ENCODE measurements around the gene MYL6B.
"Not testable (repeated sequence)": the region's sequence is repeated elsewhere in the genome, so short reads cannot be mapped to it uniquely, and the experiment has no call there.

The MYL6B gene

DNA sequence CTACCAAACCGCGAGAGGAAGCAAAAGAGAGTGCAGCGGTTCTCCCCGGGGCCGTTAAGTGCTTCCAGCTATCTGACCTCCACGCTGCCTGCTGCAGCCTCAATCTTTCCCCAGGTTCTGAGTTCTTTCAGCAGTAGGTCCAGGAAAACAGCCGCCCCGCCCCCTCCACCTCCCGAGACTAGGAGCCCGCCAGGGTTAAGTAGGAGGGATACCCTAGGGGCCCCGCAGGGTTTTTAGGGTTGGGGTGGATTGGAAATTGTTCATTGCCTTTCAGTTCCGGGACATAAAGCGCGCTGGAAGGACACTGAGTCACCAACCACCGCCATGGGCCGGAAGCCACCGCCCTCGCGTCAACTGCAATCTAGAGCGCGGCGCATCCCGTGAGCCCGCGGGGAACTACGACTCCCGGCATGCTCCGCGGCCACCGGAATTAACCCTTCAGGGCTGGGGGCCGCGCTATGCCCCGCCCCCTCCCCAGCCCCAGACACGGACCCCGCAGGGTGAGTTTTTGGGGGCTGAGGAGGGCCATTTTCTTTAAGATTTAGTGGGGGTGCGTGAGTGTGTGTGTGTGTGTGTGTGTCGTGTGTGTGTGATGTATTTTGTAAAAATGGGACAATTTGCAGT is at the start of gene MYL6B:
Gene MYL6B, plus strand, starts transcription at position 456 of the 624 bp plus-strand sequence. CDS start 1,332 bp downstream, outside the sequence.
- DNase-seq, result peak; percentile 71

DNA sequence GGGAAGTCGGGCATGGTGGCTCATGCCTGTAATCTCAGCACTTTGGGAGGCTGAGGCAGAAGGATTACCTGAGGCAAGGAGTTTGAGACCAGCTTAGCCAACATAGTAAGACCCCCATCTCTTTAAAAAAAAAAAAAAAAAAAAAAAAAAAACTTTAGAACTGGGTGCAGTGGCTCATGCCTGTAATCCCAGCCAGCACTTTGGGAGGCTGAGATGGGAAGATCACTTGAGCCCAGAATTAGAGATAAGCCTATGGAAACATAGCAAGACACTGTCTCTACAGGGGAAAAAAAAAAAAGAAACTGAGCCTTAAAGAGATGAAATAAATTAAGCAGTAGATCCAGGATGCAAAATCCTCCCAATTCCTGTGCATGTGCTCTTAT is 49.7 kb upstream of the MYL6B start:
- DNase-seq, result no peak

DNA sequence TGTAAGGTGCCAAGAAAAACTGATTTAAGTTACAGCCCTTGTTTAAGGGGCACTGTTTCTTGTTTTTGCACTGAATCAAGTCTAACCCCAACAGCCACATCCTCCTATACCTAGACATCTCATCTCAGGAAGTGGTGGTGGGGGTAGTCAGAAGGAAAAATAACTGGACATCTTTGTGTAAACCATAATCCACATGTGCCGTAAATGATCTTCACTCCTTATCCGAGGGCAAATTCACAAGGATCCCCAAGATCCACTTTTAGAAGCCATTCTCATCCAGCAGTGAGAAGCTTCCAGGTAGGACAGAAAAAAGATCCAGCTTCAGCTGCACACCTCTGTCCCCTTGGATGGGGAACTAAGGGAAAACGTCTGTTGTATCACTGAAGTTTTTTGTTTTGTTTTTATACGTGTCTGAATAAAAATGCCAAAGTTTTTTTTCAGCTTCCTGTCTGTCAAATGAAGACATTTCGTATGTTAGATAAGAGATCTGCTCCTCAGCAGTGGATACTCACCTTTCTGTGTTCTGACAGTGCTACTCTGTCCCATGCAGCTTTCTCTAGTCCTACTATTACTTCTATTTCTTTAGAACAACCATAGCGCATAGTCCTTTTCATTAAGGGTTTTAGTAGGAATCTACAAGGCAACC is 49.2 kb upstream of the MYL6B start:
- DNase-seq, result no peak

DNA sequence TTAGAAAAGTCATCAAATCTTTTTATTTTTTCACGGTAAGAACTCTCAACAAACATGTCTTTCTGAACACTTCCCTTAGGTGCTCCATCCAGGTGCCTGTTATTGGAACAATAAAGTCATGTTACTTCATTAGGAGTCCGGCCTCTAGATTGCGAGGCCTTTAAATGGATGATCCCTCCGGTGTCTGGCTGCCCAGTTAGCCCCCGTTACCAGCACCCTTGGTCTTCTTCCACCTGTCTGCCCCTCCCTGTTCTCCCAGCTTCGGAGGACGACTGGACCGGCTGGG is 48.6 kb upstream of the MYL6B start:
- no peak for DNase-seq

DNA sequence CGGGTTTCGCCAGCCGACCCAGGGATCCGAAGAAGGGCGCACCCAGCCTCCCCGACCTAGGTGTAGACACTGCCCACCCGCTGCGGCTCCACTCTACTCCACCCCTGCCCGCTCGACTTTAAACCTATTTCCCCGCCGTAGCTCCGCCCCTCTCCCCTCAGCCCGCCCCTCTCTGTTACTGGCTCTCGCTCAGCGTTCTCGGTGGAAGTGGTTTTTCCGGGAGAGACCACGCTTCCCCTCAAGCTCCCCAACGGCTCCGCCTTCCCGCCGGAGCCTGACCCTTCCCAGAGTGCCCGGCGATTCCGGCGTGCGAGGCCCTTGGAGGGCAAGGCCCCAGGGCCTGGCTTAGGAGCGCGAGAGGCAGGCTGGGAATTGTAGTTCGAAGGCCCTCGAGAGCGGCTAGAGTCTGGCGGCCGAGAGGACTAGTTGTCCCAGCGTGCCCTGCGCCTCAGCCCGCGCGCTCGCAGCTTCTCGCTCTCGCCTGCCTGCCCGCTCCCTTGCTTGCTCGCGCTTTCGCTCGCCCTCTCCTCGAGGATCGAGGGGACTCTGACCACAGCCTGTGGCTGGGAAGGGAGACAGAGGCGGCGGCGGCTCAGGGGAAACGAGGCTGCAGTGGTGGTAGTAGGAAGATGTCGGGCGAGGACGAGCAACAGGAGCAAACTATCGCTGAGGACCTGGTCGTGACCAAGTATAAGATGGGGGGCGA is 48.1 kb upstream of the MYL6B start, which contains the start of gene PA2G4:
Gene PA2G4, plus strand, starts transcription at position 451 of the 706 bp plus-strand sequence. Its CDS starts 179 bp downstream, at position 630.
- DNase-seq, result peak; percentile 95

DNA sequence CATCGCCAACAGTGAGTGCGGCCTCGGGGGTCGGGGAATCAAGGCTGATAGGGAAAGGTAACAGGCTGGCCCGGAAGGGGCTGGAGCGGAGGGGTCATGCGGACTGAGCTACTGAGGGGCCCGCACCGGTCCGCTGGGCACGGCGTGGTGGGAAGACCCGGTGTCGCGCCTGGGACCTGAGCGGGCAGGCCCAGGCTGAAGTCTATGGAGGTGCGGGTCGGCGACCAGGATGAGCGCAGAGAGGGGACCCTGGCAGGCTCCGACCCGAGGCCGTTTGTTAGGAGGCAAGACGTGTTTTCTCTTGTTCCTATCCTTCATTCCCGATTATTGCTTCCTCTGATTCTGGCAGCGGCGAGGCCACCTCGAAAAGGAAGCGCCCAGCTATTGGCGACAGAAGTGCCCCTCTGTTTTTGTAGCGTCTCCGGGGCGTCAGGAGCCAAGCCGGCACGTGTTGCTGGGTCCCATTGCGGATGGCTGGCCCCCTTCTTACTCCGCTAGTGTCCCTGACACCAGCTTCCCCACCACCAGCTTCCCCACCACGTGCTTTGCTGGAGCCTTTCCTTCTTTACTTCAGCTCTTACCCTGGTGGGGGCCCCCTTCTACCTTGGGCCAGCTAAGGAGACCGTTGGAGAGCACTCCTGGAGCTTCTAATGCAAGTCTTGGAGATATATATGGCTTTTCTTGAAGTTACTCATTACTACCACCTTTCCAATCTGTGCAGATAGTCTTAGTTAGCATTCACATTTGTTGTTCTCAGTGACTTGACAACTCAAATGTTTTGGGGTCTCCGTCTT is 47.4 kb upstream of the MYL6B start:
- DNase-seq, result no peak

DNA sequence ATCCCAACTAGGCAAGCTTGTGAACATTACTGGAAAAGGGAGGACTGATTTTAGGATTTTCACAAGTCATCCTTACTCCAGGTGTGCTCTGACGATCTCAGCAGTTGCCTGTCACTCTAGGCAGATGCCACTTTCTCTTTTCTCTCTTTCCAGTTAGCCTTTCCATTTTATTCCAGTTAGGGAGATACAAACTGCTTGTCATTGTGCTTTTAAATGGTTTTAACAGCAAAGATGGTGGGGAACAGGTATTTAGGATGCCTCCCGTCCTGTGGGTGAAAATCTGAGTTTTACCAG is 46.8 kb upstream of the MYL6B start:
- no peak for DNase-seq

DNA sequence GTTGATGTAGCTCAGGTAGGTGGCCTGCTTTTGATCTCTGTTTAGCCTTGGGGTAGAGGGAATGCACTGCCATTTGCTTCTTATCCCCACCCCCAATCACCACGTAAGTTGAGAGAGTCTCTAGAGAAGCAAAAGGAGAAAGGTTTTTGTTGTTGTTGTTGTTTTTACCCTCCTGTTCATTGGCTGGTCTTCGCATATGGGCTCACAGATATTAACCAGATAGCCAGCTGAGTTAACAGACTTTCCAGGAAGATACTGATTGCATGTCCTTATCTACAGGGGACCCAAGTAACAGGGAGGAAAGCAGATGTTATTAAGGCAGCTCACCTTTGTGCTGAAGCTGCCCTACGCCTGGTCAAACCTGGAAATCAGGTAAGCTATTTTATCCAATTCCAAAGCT is 45.1 kb upstream of the MYL6B start:
- no peak for DNase-seq

DNA sequence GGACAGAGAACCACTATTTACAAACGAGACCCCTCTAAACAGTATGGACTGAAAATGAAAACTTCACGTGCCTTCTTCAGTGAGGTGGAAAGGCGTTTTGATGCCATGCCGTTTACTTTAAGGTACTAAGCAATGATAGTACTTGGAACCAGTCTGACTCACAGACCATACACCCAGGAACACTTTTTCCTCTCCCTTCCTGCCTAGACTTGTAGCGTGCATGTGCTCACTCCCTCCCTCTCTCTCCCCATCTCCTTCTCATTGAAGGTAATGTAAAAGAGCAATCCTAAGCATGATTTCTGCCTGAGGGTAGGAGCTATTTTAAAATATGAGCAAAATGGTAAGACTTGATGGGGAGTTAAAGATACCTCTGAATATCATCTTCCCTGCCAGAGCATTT is 41.8 kb upstream of the MYL6B start:
- no peak for DNase-seq

DNA sequence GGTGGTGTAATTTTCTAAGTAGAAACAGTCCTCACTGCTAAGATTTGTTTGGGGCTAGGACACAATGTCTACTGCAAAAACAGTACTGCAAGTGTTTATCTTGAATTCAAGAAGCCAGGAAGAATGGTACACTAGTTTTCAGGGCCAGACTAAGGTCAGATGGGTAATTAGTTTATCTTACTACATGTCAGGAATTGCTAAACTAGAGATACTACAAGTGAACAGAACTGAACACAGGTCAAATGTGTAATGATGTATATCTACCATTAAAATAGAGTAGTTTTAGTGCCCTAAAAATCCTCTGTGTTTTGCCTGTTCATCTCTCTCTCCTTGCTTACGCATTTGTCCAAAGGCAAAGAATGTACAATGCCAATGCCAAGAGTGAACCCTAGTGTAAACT is 38.3 kb upstream of the MYL6B start:
- DNase-seq, result no peak

DNA sequence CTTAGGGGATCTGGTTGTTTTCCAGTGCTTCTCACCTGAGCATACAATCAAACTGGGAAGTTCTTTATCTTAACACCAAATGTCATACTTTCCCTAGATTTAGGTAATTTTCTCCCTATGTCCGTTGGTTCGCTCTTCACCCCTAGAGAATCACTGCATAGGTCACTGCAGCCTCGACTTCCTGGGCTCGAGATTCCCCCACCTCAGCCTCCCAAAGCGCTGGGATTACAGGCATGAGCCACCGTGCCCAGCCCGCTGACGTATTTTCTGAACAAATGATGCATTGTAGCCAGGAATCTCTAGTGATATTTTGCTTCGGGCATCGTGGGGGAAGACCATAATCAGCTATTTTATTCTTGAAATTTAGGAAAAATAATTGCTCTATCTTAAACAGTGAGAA is 37.1 kb upstream of the MYL6B start:
- no peak for DNase-seq

DNA sequence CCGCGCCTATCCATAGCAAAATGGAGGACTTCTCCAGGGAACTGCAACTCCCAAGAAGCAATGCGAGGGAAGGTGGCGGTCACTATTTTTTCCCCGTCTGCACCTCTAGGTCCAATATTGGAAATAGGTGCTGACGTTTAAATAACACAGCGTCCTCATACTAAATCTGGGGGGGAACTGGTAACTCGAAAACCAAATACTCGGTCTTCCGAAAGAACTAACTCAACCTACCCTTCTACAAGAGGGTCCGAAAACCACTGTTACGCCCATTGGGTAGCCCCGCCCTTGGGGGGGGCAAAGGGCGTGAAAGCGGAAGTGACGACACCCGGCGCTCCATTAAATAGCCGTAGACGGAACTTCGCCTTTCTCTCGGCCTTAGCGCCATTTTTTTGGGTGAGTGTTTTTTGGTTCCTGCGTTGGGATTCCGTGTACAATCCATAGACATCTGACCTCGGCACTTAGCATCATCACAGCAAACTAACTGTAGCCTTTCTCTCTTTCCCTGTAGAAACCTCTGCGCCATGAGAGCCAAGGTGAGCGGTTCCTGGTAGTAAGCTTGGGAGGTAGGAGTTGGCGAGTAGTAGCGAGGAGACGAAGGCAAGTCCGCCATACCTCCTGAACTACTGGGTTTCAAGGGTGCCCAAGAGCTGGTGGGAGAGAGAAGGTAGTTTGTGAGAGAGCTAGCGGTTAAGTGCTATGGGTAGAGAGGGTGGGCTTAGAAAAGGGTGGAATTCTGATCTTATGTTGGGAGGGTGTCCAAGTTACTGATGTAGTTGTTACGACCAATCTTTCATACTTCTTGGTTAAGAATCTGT is 35.9 kb upstream of the MYL6B start, which contains the start of gene RPL41:
Gene RPL41, plus strand, starts transcription at position 367 of the 815 bp plus-strand sequence.
- DNase-seq, result peak; percentile 94

DNA sequence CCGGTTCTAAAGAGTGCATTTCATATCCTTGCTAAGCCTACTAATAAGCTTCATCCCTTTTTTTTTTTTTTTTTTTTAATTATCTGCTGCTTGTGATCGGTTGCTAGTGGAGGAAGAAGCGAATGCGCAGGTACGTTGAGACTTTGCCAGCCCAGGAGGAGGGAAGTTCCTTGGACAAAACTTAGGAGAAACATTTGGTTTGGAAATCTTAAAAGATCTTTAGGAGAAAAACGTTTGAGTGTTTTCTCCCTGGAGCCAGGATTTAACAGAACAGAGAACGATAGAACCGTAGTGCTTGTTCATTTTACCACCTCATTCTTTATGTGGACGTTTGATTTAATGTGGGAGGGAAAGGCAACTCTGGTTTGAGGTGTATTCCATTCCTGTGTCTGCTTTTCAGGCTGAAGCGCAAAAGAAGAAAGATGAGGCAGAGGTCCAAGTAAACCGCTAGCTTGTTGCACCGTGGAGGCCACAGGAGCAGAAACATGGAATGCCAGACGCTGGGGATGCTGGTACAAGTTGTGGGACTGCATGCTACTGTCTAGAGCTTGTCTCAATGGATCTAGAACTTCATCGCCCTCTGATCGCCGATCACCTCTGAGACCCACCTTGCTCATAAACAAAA is 35.2 kb upstream of the MYL6B start:
- DNase-seq, result not testable (repeated sequence)

DNA sequence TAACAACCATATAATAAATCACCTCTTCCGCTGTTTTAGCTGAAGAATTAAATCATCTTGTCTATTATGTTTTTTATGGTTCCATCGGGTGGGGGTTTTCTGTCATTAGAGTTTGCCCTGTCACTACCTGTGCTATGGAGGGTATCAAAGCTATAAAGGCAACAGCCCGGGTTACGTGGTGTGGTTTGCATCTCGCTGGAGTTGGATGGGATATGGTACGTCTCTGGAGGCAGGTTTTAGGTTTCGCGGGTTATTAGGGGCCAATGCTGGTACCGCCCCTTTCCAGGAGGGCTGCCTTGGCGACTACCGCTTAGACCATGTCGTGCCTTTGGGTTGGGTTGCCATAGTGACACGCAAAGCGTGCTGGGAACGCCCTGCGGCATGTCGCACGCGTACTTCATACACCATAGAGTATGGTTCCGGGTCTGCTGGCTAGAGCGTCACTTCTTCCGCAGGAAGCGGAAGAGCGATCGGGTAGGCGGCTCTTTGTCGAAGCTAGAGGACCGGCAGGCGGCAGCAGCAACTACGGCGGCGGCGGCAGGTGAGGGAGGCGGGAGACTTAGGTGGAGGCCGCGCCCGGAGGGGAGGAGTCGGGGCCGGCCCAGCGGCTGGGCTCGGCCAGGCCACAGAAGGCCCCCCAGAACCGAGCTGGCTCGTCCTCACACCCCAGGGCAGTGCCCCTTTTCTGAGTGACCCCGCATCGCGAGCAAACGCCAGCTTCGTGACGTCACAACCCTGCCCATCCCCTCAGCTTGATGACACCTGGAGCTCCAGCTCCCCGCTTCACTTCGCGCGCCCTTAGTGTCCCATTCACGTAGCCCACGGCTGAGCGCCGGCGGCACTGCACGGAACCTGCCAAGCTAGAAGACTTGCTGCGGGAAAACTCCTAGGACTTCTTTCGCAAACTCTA is 34.4 kb upstream of the MYL6B start, which contains the start of gene ZC3H10:
Gene ZC3H10, plus strand, starts transcription at position 489 of the 910 bp plus-strand sequence. CDS start 2,297 bp downstream, outside the sequence.
- peak; percentile 96 for DNase-seq

DNA sequence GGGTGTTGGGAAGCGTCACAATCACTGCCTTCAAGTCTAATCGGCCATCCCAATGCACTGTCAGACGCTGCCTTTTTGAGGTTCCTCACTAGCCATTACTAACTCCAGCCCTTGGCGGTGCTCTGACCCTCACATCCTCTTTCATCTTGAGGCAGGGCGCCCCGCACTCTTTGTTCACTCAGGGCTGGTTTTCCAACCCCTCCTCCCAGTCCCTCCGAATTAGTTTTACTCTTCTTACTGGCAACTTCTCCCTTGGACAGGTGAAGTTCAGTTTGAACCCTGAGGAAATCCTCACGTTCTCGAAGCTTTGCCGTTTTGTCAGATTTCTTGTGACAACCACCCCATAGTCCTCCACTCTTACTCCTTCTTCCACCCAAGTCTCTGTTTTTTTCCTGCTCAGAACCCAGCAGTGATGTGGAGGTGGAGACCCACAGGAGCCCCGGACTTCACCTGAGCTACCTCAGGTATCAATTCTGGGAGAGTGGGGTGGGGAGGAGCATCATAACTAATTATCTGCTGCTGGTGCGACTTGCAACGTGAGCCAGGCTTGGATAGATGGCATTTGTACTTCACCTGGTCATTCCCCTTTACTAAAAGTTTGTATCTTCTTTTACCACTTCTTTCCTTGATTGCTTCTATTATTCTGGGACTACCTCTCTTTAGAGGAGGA is 33.6 kb upstream of the MYL6B start:
- peak; percentile 37 for DNase-seq

DNA sequence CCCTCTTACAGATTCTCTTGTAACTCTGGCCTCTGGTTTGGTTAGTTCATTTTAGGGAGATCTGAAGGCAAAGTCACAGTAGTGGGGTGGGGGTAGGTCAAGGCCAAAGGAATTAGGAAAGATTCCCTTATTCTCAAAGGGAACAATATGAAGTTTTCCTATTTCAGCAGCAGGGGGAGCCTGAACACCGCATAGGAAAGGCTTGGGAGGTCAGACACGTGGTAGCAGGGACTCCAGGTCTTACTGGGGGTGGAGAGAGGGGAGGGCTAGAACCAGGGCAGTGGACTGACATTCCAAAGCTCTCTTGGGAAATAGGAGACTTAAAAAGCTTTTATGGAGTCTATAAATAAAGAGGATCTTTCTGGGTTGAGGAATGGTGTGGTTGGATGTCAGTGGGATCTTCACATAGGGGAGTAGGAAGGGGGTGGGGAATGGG is 33.0 kb upstream of the MYL6B start:
- DNase-seq, result peak; percentile 58

DNA sequence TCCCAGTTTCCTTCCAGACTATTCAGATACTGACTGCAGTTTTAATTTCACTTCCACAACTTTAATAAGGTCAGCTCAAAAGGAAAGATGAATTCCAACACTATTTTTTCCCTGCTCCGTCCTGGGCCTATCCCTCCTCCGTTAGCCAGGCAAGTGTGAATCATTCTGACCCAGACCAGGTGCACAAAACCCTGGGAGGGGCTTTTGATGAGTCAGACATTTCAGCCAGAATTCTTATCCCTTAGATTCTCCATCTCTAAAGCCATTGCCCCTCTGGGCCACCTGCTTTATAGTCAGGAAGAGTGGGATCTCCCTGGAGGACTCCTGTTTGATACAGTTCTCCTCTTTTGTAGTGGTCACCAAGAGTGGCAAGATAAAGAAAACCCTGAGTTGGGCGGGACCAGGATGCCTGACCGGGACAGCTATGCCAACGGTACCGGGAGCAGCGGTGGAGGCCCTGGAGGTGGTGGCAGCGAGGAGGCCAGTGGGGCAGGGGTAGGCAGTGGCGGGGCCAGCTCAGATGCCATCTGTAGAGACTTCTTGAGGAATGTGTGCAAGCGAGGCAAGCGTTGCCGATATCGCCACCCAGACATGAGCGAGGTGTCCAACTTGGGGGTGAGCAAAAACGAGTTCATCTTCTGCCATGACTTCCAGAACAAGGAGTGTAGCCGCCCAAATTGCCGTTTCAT is 32.1 kb upstream of the MYL6B start:
- no peak for DNase-seq

DNA sequence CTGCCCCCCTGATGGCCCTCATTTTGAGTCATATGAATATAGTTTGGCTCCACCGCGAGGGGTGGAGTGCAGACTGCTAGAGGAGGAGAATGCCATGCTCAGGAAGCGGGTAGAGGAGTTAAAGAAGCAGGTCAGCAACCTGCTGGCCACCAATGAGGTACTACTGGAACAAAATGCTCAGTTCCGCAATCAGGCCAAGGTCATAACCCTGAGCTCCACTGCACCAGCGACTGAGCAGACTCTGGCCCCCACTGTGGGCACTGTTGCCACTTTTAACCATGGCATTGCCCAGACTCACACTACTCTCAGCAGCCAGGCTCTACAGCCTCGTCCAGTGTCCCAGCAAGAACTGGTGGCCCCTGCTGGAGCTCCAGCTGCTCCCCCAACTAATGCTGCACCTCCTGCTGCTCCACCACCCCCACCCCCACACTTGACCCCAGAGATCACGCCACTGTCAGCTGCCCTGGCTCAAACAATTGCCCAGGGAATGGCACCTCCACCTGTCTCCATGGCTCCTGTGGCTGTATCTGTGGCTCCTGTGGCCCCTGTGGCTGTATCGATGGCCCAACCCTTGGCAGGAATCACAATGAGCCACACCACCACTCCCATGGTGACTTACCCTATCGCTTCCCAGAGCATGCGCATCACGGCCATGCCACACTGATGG is 31.1 kb upstream of the MYL6B start:
- no peak for DNase-seq

DNA sequence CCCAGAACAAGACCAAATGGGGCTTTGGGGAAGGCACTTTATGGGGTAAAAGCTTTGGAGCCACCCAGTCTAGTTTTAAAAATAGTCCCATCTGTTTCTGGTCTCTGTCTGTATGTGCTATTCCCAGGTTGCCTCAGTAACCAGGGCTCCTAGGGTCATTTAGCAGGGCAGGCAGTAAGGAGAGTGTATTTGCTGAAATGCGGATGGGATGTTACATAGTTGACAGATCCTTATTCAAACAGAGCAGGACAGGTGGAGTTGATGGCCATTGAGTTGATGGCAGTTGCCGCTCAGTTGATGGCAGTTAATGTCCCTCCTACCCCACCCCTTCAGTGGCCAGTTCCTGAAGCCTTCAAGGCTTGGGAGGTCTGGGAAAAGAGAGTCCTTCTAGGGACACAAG is 29.8 kb upstream of the MYL6B start:
- DNase-seq, result peak; percentile 3
